Measurements from ENCODE around the gene PRORP.

The PRORP gene

GRCh38 chr14:35117112-35117511 is 5.2 kb upstream of the PRORP start:
- Histone ChIP-seq H3K27me3 (ENCODE audit: insufficient read depth, low read length) (no peaks in the 10 kb centered on the region), H3K9ac (ENCODE audit: low read length) (no peak overlapping the region), H3K79me2 (ENCODE audit: insufficient read depth, low read length) (peaks cover 8% of the 10 kb centered on the region; the same call in 1 of the 2 replicates), H3K4me2 (ENCODE audit: low read length) (no peak overlapping the region), H3F3A (ENCODE audit: insufficient read depth, low read length) (no peaks in the 10 kb centered on the region), H2AFZ (ENCODE audit: low read length) (no peak overlapping the region), H3K9me2 (ENCODE audit: low read depth, low read length) (no peaks in the 10 kb centered on the region), H3K27ac (ENCODE audit: low read depth, low read length, poor library complexity, severe bottlenecking) (no peak overlapping the region), H3K36me3 (ENCODE audit: insufficient read depth, low read length) (peaks cover 52% of the 10 kb centered on the region), H3K4me3 (ENCODE audit: low read depth, low read length, poor library complexity, severe bottlenecking) (no peak overlapping the region), H3K4me1 (ENCODE audit: insufficient read depth, low read length, severe bottlenecking) (peaks cover 14% of the 10 kb centered on the region), H3K9me3 (ENCODE audit: low read length) (peaks cover 3% of the 10 kb centered on the region; the same call in 1 of the 2 replicates), H4K20me1 (ENCODE audit: insufficient read depth, low read length) (no peaks in the 10 kb centered on the region)
- TF ChIP-seq EZH2 (IDR thresholded peaks at IDR 0.05; ENCODE audit: borderline replicate concordance, low read length) (no peak), CTCF (IDR thresholded peaks at IDR 0.05; ENCODE audit: low read length) (no peak)

DNA sequence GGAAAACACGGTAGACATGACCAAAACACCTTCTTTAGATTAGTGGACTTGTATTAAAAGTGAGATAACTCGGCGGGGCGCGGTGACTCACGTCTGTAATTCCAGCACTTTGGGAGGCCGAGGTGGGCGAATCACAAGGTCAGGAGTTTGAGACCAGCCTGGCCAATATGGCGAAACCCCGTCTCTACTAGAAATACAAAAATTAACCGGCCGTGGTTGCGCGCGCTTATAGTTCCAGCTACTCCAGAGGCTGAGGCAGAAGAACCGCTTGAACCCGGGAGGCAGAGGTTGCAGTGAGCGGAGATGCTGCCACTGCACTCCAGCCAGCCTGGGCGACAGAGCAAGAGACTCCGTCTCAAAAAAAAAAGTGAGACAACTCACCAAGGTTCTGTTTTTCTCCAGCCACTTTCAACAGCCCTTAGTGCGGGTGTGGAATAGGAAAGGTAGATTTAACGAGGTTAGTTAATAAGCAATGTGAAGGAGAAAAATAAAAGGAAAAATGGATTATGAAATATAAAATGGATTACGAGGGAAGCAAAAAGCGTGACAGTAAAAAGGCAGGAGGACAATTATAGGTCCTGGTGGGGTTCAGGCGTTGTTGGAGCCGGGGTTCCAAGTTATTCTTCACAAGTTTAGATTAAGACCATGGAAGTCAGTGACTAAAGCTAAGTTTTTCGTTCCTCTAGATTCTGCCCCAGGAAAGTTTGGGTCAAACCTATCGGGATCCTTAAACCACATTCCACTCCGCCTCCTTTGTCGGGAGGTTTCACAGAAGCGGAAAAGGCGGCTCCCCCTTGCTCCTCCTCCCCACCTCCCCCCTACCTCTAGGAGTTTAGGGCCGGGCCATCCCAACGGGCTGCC is 1.1 kb upstream of the PRORP start:
- H3K79me2 ChIP-seq (ENCODE audit: insufficient read depth, low read length) = peaks cover 8% of the 10 kb centered on the region; the same call in 1 of the 2 replicates
- peak overlapping the region; percentile 94 for H3K9ac ChIP-seq (ENCODE audit: low read length)
- H3K9me2 ChIP-seq (ENCODE audit: low read depth, low read length) = no peaks in the 10 kb centered on the region
- peak overlapping the region; percentile 93 for H3K27ac ChIP-seq (ENCODE audit: low read depth, low read length, poor library complexity, severe bottlenecking)
- H3K9me3 ChIP-seq (ENCODE audit: low read length) = no peaks in the 10 kb centered on the region
- peak overlapping the region; percentile 85 for H3K4me3 ChIP-seq (ENCODE audit: low read depth, low read length, poor library complexity, severe bottlenecking)
- H3K36me3 ChIP-seq (ENCODE audit: insufficient read depth, low read length) = peaks cover 18% of the 10 kb centered on the region; the same call in 1 of the 2 replicates
- TF ChIP-seq EZH2 (IDR thresholded peaks at IDR 0.05; ENCODE audit: borderline replicate concordance, low read length) (no peak), CTCF (IDR thresholded peaks at IDR 0.05; ENCODE audit: low read length) (no peak)
- H4K20me1 ChIP-seq (ENCODE audit: insufficient read depth, low read length) = no peaks in the 10 kb centered on the region
- no peaks in the 10 kb centered on the region for H3K27me3 ChIP-seq (ENCODE audit: insufficient read depth, low read length)
- peak overlapping the region; percentile 88 for H3K4me2 ChIP-seq (ENCODE audit: low read length)
- no peak overlapping the region; the same call in 1 of the 2 replicates for H2AFZ ChIP-seq (ENCODE audit: low read length)
- peaks cover 42% of the 10 kb centered on the region for H3K4me1 ChIP-seq (ENCODE audit: insufficient read depth, low read length, severe bottlenecking)
- H3F3A ChIP-seq (ENCODE audit: insufficient read depth, low read length) = no peaks in the 10 kb centered on the region

DNA sequence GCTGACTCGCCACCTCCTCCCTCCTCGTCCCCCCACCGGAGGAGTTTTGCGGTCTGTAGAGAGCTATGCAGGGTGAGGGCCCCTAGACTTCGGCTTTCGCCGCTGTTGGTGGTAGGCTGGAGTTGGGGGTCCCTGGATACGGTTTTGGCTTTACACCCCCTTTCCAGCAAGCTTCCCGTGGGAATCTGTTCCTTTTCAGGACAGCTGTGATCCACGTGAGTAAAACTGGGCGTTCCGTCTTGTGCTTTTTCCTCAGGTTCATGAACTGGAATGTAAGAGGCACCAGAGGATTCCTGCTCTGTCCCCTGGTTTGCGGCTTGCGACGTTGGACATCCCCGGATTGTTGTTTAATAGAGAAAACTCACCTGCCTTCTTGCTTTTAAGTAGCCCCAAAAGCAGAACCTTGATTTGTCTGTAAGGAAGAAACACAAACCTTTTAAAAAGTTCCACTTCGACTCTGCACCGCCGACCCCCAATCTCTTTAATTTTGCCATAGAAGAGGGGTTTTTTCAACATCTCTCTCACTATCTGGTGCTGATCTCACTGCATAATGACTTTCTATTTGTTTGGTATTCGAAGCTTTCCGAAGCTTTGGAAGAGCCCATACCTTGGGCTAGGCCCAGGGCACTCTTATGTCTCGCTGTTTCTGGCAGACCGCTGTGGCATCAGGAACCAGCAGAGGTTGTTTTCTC is 490 bp downstream of the PRORP start:
- Histone ChIP-seq H4K20me1 (ENCODE audit: insufficient read depth, low read length) (no peaks in the 10 kb centered on the region), H3K27ac (ENCODE audit: low read depth, low read length, poor library complexity, severe bottlenecking) (peak overlapping the region; percentile 93), H3K9ac (ENCODE audit: low read length) (peak overlapping the region; percentile 94), H3K9me2 (ENCODE audit: low read depth, low read length) (no peaks in the 10 kb centered on the region), H3K9me3 (ENCODE audit: low read length) (no peaks in the 10 kb centered on the region), H3K4me3 (ENCODE audit: low read depth, low read length, poor library complexity, severe bottlenecking) (peak overlapping the region; percentile 85), H3K79me2 (ENCODE audit: insufficient read depth, low read length) (peaks cover 8% of the 10 kb centered on the region; the same call in 1 of the 2 replicates), H3K27me3 (ENCODE audit: insufficient read depth, low read length) (no peaks in the 10 kb centered on the region), H3K36me3 (ENCODE audit: insufficient read depth, low read length) (peaks cover 14% of the 10 kb centered on the region; the same call in 1 of the 2 replicates), H2AFZ (ENCODE audit: low read length) (peak overlapping the region; percentile 58; the same call in 1 of the 2 replicates), H3K4me1 (ENCODE audit: insufficient read depth, low read length, severe bottlenecking) (peaks cover 42% of the 10 kb centered on the region), H3K4me2 (ENCODE audit: low read length) (peak overlapping the region; percentile 88), H3F3A (ENCODE audit: insufficient read depth, low read length) (no peaks in the 10 kb centered on the region)
- TF ChIP-seq CTCF (IDR thresholded peaks at IDR 0.05; ENCODE audit: low read length) = no peak

All from OCI-LY1 (cell line).